Heart left ventricle (tissue), 16 donors: ENCODE data around the gene KRT86. TPM values are rescaled to one million over a fixed set of nuclear protein-coding genes. Genes with fewer than 3 reads are reported as not detected.
A peak's percentile ranks its signal among the peaks of the same experiment; 100 is the strongest.

ENCODE experiments used
- ATAC-seq, 4 donors: fragments of 200-7000 bp; cut with Tn5 transposase; one replicate each; pipeline ENCODE4 v1.9.1; 2020 to 2022; ENCODE audit warnings: moderate library complexity in 4 of 4, mild to moderate bottlenecking in 3 of 4, moderate number of reproducible peaks in 1 of 4
- DNase-seq, 5 donors: peaks; one replicate each; pipeline ENCODE4 v3.0.0-alpha.2; 2020
- H3K27ac ChIP-seq, 12 donors: fragments of 200-600 bp; sonication (generic) in 4 of 12; one replicate each; pipeline versions ENCODE4 v1.5.0 to v1.8.0; 2016 to 2022; ENCODE audit warnings: mild to moderate bottlenecking in 2 of 12
- H3K27me3 ChIP-seq, 9 donors: fragments of 200-600 bp; sonication (generic) in 2 of 9; one replicate each; pipeline versions ENCODE4 v1.5.1 to v1.8.0; 2016 to 2022; ENCODE audit warnings: mild to moderate bottlenecking in 3 of 9
- H3K36me3 ChIP-seq, 9 donors: fragments of 200-600 bp; sonication (generic) in 2 of 9; one replicate each; pipeline versions ENCODE4 v1.5.0 to v1.8.0; 2018 to 2022; ENCODE audit warnings: mild to moderate bottlenecking in 2 of 9
- H3K4me1 ChIP-seq, 12 donors: fragments of 200-600 bp; sonication (generic) in 4 of 12; one replicate each; pipeline versions ENCODE4 v1.5.0 to v1.8.0; 2016 to 2022; ENCODE audit warnings: mild to moderate bottlenecking in 3 of 12
- H3K4me3 ChIP-seq, 12 donors: fragments of 200-600 bp; sonication (generic) in 4 of 12; one replicate each; pipeline versions ENCODE4 v1.5.0 to v1.8.0; 2017 to 2022; ENCODE audit warnings: mild to moderate bottlenecking in 9 of 12, moderate library complexity in 4 of 12
- H3K9me3 ChIP-seq, 12 donors: fragments of 200-600 bp; sonication (generic) in 4 of 12; one replicate each; pipeline versions ENCODE4 v1.5.0 to v1.8.0; 2016 to 2022; ENCODE audit warnings: mild to moderate bottlenecking in 1 of 12
- CTCF ChIP-seq, 12 donors: fragments of 200-600 bp; sonication (generic) in 4 of 12; IDR thresholded peaks; one replicate each; pipeline versions ENCODE4 v1.5.0 to v1.8.0; 2018 to 2022; ENCODE audit warnings: antibody characterized with exemption in 12 of 12, mild to moderate bottlenecking in 5 of 12
- POLR2A ChIP-seq, 2 donors: fragments of 450-650 bp; IDR thresholded peaks; one replicate each; pipeline ENCODE4 v1.6.1; 2017; ENCODE audit warnings: antibody characterized with exemption in 2 of 2, mild to moderate bottlenecking in 2 of 2, moderate library complexity in 2 of 2
- WGBS, 4 donors: extraction: QIAGEN DNeasy Blood & Tissue Kit in 2 of 4; methylation state at CpG; one replicate each; pipeline versions ENCODE4 v1.1.5 to v1.1.7; 2013 to 2018; 5-methylcytosine and 5-hydroxymethylcytosine counted together
- intact Hi-C, 10 donors: fragments of 100-400 bp; cut with DNase I; formaldehyde crosslinking; loops; one replicate each; pipeline versions ENCODE4 v1.11.1 to v1.14.2; 2022
- polyA plus RNA-seq, 2 donors: library from polyadenylated mRNA; stranded (reverse); fragments of 200-250 nt; gene quantifications; one replicate each; pipeline ENCODE4 v1.2.3, GENCODE V29; 2013
- total RNA-seq, 9 donors: library from RNA; depleted of rRNA in 2 of 9; stranded (reverse); fragments of >200 nt in 2 of 9; fragmentation: NEBNext Ultra II Directional in 3 of 9; extraction: Animal tissue kit (Norgen Biotek cat#: 25700) in 3 of 9; gene quantifications; one replicate each; pipeline versions ENCODE4 v1.1.0 to v1.2.4, GENCODE V29; 2016 to 2023
- donor health status: ischemic (EF 13 %, LVEDD 7.1; RV severe dilation, severe dysfunction).
- donor health status: healthy with polysubstance abuse.
- donor health status: DM: no; HTN: yes; CAD: no.
- donor health status: DM: no; HTN: no; CAD: no.
- donor health status: ischemic (EF 25% LVEDD 6.9; RV normal size, moderate dysfunction).
- donor health status: ischemic (EF 25% LVEDD 5.7; RV mildly dilated, moderate dysfunction).
- donor health status: healthy.
- donor health status: DM: yes; HTN: yes; CAD: no.
- donor health status: ischemic (EF 35%, LVEDD 5.7; RV mildly dilated, moderate dysfunction).
- donor health status: nonischemic (EF 11% LVEDD 7.7; RV severe dilation, severe dysfunction).
- donor health status: DM: yes; HTN: yes; CAD: no.
- donor health status: PGD.
- donor health status: ischemic (EF 29% LVEDD 5.4; RV normal size, mild dysfunction).
- donor health status: nonischemic (EF 23%, LVEDD 6.1; RV moderate dilation, normal function).

Gene KRT86
- total and polyA plus RNA-seq, 11 donors, result not detected

DNA sequence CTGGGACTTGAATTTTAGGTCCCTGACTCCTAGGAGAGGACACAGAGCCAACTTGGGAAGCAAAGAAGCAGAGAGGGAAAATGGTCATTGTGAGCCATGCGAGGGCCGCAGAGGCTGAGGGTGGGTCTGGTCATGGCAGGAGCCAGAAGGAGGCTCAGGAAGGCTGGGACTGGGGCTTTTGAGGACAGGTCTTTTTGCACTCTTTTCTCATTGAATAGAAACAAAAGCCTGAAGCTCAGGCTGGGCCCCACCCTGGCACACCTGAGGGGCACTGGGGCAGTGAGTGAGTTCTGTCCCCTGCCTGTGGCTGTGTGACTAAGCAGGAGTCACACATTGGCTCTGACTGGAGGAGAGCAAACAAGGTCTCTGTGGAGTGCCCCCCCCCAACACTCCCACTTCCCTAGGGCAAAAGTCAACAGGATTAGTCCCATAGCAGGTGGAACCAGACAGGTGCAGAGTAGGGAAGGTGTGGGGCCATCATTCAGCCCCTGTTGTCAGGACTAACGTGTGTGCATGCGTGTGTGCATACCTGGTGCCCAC, 38.6 kb upstream of the KRT86 start:
- peaks cover 10 to 39% (median 22%) of the 10 kb centered on the region in 9 donors for H3K27me3 ChIP-seq
- peaks cover 0 to 33% (median 13%) of the 10 kb centered on the region in 12 donors for H3K4me1 ChIP-seq
- no peak overlapping the region for H3K27ac ChIP-seq
- WGBS, 4 donors, result 85 to 97% (median 93%) methylated on average over 4 of the region's 4 CpGs
- no peaks in the 10 kb centered on the region for H3K9me3 ChIP-seq
- DNase-seq (peak in 1 of 5 donors; percentile 26), ATAC-seq (no peak)
- no peak for TF ChIP-seq POLR2A (IDR thresholded peaks at IDR 0.05)
- TF ChIP-seq CTCF (IDR thresholded peaks at IDR 0.05), result no peak
- no peak overlapping the region for H3K4me3 ChIP-seq
- H3K36me3 ChIP-seq, result no peaks in the 10 kb centered on the region
- intact Hi-C loops, result no loop called here

DNA sequence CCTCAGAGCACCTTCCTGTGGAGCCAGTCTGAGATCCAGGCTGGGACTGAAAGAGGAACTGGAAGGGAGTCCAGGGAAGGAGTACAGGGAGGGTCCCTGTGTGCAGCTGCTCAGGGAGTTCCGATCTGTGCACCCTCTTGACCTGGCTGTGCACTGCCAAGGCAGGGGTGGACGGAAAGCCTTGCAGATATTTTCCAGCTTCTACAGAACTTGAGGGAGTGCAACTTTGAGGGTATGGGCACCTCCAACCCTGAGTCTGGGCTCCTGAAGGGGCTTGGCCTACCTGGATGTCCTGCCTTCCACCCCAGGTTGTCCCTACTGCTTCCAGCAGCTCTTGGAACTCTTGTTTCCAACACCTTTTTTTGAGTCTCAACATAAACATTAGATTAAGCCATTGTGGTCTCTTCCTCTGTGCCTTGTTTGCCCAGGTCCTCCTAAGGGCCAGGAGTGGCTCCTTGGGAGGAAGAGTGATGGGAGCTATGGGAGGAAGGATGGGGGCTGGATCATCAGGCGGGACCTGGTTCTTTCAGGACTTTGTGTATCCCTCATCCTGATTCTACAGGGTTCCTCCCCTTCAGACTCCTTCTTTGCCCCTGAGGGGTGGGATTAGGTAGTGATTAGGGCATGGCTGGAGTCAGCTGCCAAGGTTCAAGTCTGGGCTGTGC, 37.9 kb upstream of the KRT86 start:
- Histone ChIP-seq H3K4me3 (no peak overlapping the region), H3K4me1 (peaks cover 0 to 33% (median 12%) of the 10 kb centered on the region in 12 donors), H3K27me3 (peaks cover 10 to 39% (median 22%) of the 10 kb centered on the region in 9 donors), H3K9me3 (no peaks in the 10 kb centered on the region), H3K36me3 (no peaks in the 10 kb centered on the region), H3K27ac (no peak overlapping the region)
- ATAC-seq (no peak), DNase-seq (peak in 1 of 5 donors; percentile 21)
- TF ChIP-seq CTCF (IDR thresholded peaks at IDR 0.05) (no peak), POLR2A (IDR thresholded peaks at IDR 0.05) (no peak)
- intact Hi-C loops, result no loop called here
- 86 to 94% (median 90%) methylated on average over 3 of the region's 3 CpGs for WGBS, 4 donors

DNA sequence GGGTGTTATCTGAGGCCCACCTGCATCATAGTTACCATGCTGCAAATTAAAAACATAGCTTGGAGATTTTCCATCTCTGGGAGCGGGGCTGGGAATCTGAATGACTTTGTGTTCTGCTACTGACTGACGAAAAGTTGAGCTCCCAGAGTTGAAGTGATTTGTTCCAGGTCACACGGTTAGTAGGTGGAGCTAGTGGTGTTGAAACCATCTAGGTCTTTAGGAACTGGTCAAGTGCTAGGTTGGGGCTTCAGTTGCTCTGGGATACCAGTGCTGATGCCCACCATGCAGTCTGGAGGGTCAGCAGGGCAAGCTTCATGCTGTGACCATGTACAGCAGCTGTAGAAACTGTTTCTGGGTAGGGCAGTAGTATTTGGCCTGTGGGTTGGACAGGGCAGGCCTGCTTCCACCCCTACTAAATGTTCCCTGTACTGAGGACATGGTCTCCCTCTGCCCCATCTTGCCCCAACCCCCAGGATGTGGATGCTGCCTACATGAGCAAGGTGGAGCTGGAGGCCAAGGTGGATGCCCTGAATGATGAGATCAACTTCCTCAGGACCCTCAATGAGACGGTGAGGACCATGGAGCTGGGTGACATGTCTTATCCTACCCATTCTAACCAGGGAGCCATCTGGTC, 36.1 kb upstream of the KRT86 start:
- Histone ChIP-seq H3K9me3 (no peaks in the 10 kb centered on the region), H3K4me1 (peaks cover 0 to 20% (median 4%) of the 10 kb centered on the region in 12 donors), H3K27me3 (peaks cover 7 to 26% (median 8%) of the 10 kb centered on the region in 9 donors), H3K4me3 (no peak overlapping the region), H3K36me3 (no peaks in the 10 kb centered on the region), H3K27ac (no peak overlapping the region)
- 84 to 89% (median 87%) methylated on average over 4 of the region's 4 CpGs for whole genome bisulfite sequencing, 4 donors
- TF ChIP-seq POLR2A (IDR thresholded peaks at IDR 0.05) (no peak), CTCF (IDR thresholded peaks at IDR 0.05) (no peak)
- intact Hi-C loops, result no loop called here
- ATAC-seq (no peak), DNase-seq (peak in 1 of 5 donors; percentile 4)

- 83 to 89% (median 86%) methylated on average over 7 of the region's 7 CpGs for WGBS, 4 donors
- H3K4me3 ChIP-seq, result no peak overlapping the region
These were observed 35.4 kb upstream of the KRT86 start for GRCh38 chr12:52238916-52239646.

More at GRCh38 chr12:52238916-52239646, 35.4 kb upstream of the KRT86 start:
- peaks cover 0 to 23% (median 5%) of the 10 kb centered on the region in 12 donors for H3K4me1 ChIP-seq
- DNase-seq (no peak), ATAC-seq (no peak)
- H3K9me3 ChIP-seq, result no peaks in the 10 kb centered on the region
- TF ChIP-seq POLR2A (IDR thresholded peaks at IDR 0.05) (no peak), CTCF (IDR thresholded peaks at IDR 0.05) (no peak)
- H3K27ac ChIP-seq, result no peak overlapping the region
- H3K36me3 ChIP-seq, result no peaks in the 10 kb centered on the region
- intact Hi-C loops, result no loop called here
- H3K27me3 ChIP-seq, result peaks cover 0 to 18% (median 2%) of the 10 kb centered on the region in 9 donors
